Astrocyte of the spinal cord (primary cell): ENCODE results near the gene ASPG.

Experiments
- DNase-seq: peaks from one replicate; pipeline ENCODE4 v3.0.0; 2011; ENCODE audit warnings: low read depth, low spot score
- H3K4me3 ChIP-seq: 2 replicates; pipeline ENCODE4 v1.5.1; 2011; ENCODE audit warnings: low read depth, mild to moderate bottlenecking, low read length, moderate library complexity
- in situ Hi-C: cut with HindIII; loops from 2 replicates; pipeline ENCODE4 v1.10.0; 2017; ENCODE audit warnings: low sequenced_read_pairs
- TF ChIP-seq, protein P1 (sequence below): IDR thresholded peaks from 2 replicates; pipeline ENCODE4 v1.5.1; 2012; ENCODE audit warnings: low read depth, mild to moderate bottlenecking, low read length, inconsistent platforms

ASPG gene

GRCh38 chr14:104164041-104164440 is 78.5 kb downstream of the ASPG start:
- no peak overlapping the region for H3K4me3 ChIP-seq
- in situ Hi-C loops = no loop called here
- no peak for DNase-seq
- TF ChIP-seq, protein P1, sequence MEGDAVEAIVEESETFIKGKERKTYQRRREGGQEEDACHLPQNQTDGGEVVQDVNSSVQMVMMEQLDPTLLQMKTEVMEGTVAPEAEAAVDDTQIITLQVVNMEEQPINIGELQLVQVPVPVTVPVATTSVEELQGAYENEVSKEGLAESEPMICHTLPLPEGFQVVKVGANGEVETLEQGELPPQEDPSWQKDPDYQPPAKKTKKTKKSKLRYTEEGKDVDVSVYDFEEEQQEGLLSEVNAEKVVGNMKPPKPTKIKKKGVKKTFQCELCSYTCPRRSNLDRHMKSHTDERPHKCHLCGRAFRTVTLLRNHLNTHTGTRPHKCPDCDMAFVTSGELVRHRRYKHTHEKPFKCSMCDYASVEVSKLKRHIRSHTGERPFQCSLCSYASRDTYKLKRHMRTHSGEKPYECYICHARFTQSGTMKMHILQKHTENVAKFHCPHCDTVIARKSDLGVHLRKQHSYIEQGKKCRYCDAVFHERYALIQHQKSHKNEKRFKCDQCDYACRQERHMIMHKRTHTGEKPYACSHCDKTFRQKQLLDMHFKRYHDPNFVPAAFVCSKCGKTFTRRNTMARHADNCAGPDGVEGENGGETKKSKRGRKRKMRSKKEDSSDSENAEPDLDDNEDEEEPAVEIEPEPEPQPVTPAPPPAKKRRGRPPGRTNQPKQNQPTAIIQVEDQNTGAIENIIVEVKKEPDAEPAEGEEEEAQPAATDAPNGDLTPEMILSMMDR = no peak

DNA sequence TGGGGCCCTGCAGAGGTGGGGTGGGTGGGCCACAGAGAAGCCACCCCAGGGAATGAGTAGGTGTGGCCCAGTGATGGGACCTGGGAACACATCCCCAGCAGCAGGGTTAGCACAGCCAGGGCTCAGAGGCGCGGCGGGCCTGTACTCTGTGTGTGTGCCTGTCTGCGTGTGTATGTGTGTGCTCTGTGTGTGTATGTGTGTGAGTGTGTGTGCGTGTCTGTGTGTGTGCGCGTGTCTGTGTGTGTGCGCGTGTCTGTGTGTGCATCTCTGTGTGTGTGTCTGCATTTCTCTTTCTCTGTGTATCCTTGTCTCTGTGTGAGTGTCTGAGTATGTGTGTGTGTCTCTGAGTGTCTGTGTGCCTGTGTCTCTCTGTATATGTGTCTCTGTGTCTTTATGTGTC is 79.0 kb downstream of the ASPG start:
- TF ChIP-seq, protein P1 = no peak
- H3K4me3 ChIP-seq = no peak overlapping the region
- DNase-seq = no peak
- in situ Hi-C loops = no loop called here
